HT1080 (cell line): Measurements from ENCODE around the gene CYP27A1. TPM values are rescaled to one million over a fixed set of nuclear protein-coding genes. Genes with fewer than 3 reads are reported as not detected.

Source experiments
- DNase-seq: peaks from one replicate; pipeline ENCODE4 v3.0.0-alpha.2; 2015; ENCODE audit warnings: low read depth
- polyA plus RNA-seq, 2 experiments: library from polyadenylated mRNA; depleted of rRNA; stranded (reverse); fragments of >200 nt; gene quantifications; 2 replicates each; pipeline ENCODE4 v1.2.3, GENCODE V29; 2015
- total RNA-seq: library from RNA; depleted of rRNA; stranded (reverse); fragments of >200 nt; shearing (Covaris generic); gene quantifications from 2 replicates; pipeline ENCODE4 v1.2.3, GENCODE V29; 2014; rRNA removed

CYP27A1 gene
- not detected in 2 replicates for total RNA-seq
- polyA plus RNA-seq (2015; cell fraction: cytosol; rRNA removed) = 0.10 and 0.23 TPM in 2 replicates
- 0.33 and 1.0 TPM in 2 replicates for polyA plus RNA-seq (2015; cell fraction: nucleus; rRNA removed)

GRCh38 chr2:218781691-218782527, at the start of gene CYP27A1:
Gene CYP27A1 (plus strand): TSS chr2:218782147. CDS start chr2:218782183, 36 bp downstream.
- no peak for DNase-seq

- DNase-seq = no peak
Measured at GRCh38 chr2:218732761-218733158, 49.2 kb upstream of the CYP27A1 start.

- peak; percentile 77 for DNase-seq
Measured at GRCh38 chr2:218733171-218734021, 48.6 kb upstream of the CYP27A1 start.

GRCh38 chr2:218734190-218734975, 47.6 kb upstream of the CYP27A1 start:
- DNase-seq = no peak

GRCh38 chr2:218736531-218736930, 45.4 kb upstream of the CYP27A1 start:
- DNase-seq = no peak

GRCh38 chr2:218743068-218743467, 38.9 kb upstream of the CYP27A1 start:
- DNase-seq = no peak

GRCh38 chr2:218744615-218745014, 37.3 kb upstream of the CYP27A1 start:
- no peak for DNase-seq

- DNase-seq = no peak
Measured at GRCh38 chr2:218745160-218745558, 36.8 kb upstream of the CYP27A1 start.

- DNase-seq = peak; percentile 53
Measured at GRCh38 chr2:218745559-218746469, 36.1 kb upstream of the CYP27A1 start.

GRCh38 chr2:218746470-218746795, 35.5 kb upstream of the CYP27A1 start:
- DNase-seq = no peak

- DNase-seq = no peak
Measured at GRCh38 chr2:218746960-218747359, 35.0 kb upstream of the CYP27A1 start.

- DNase-seq = no peak
Measured at GRCh38 chr2:218748741-218749441, 33.1 kb upstream of the CYP27A1 start.

- no peak for DNase-seq
Measured at GRCh38 chr2:218754201-218754600, 27.7 kb upstream of the CYP27A1 start.

- no peak for DNase-seq
Measured at GRCh38 chr2:218754781-218755180, 27.2 kb upstream of the CYP27A1 start.

- DNase-seq = no peak
Measured at GRCh38 chr2:218755198-218755566, 26.8 kb upstream of the CYP27A1 start.

- DNase-seq = no peak
Measured at GRCh38 chr2:218755567-218756404, 26.2 kb upstream of the CYP27A1 start.

- no peak for DNase-seq
Measured at GRCh38 chr2:218756599-218757377, 25.2 kb upstream of the CYP27A1 start.

GRCh38 chr2:218761795-218762194, 20.2 kb upstream of the CYP27A1 start:
- no peak for DNase-seq
